HepG2 (cell line): ENCODE measurements around the gene PAXX. TPM values are rescaled to one million over a fixed set of nuclear protein-coding genes. Genes with fewer than 3 reads are reported as not detected.

ENCODE experiments used
- GABPA ChIP-seq, 2 experiments: IDR thresholded peaks; 2 replicates each; pipeline ENCODE4 v1.6.1; 2011 to 2016; ENCODE audit warnings: low read depth in 2 of 2, low read length in 1 of 2, missing biosample characterization in 1 of 2, missing genetic modification characterization in 1 of 2
- GMEB1 ChIP-seq: sonication (generic); formaldehyde crosslinking; IDR thresholded peaks from 2 replicates; pipeline ENCODE4 v1.5.1; 2020; ENCODE audit warnings: missing genetic modification reagents, mild to moderate bottlenecking, borderline replicate concordance
- HNF1B ChIP-seq: sonication (generic); formaldehyde crosslinking; IDR thresholded peaks from 2 replicates; pipeline ENCODE4 v1.5.1; 2020; ENCODE audit warnings: mild to moderate bottlenecking, moderate library complexity, missing genetic modification reagents
- MAX ChIP-seq: IDR thresholded peaks from 2 replicates; pipeline ENCODE4 v1.6.1; 2012; ENCODE audit warnings: inconsistent platforms
- MAZ ChIP-seq, 2 experiments: sonication (generic) in 1 of 2; formaldehyde crosslinking in 1 of 2; IDR thresholded peaks; 2 replicates each; pipeline versions ENCODE4 v1.5.0 to v1.6.1; 2012 to 2020; ENCODE audit warnings: low read depth in 2 of 2, mild to moderate bottlenecking in 2 of 2, borderline replicate concordance in 1 of 2, improper control_type of control experiment in 1 of 2, low read length in 1 of 2, missing genetic modification reagents in 1 of 2, moderate library complexity in 1 of 2
- MYC ChIP-seq: sonication (generic); formaldehyde crosslinking; IDR thresholded peaks from 2 replicates; pipeline ENCODE4 v1.9.0; 2021; ENCODE audit warnings: missing genetic modification reagents, borderline replicate concordance
- PPARG ChIP-seq: conservative IDR thresholded peaks from 2 replicates; pipeline ENCODE4 v1.6.1; 2016; ENCODE audit warnings: missing biosample characterization, missing genetic modification reagents
- SALL2 ChIP-seq: sonication (generic); formaldehyde crosslinking; IDR thresholded peaks from 2 replicates; pipeline ENCODE4 v1.8.1; 2023; ENCODE audit warnings: mild to moderate bottlenecking, missing genetic modification reagents, inconsistent platforms
- ZC3H13 ChIP-seq: sonication (generic); formaldehyde crosslinking; IDR thresholded peaks from 2 replicates; pipeline ENCODE4 v1.8.1; 2023; ENCODE audit warnings: mild to moderate bottlenecking, missing genetic modification reagents, moderate library complexity
- ZFX ChIP-seq: sonication (generic); formaldehyde crosslinking; IDR thresholded peaks from 2 replicates; pipeline ENCODE4 v1.4.0; 2020; ENCODE audit warnings: mild to moderate bottlenecking, low read depth, missing genetic modification reagents, moderate library complexity
- ZNF317 ChIP-seq: sonication (generic); formaldehyde crosslinking; IDR thresholded peaks from 2 replicates; pipeline ENCODE4 v1.5.0; 2020; ENCODE audit warnings: mild to moderate bottlenecking, missing genetic modification reagents
- ZNF33B ChIP-seq: sonication (generic); formaldehyde crosslinking; IDR thresholded peaks from 2 replicates; pipeline ENCODE4 v1.5.1; 2020; ENCODE audit warnings: mild to moderate bottlenecking, missing genetic modification reagents
- ZNF407 ChIP-seq: sonication (generic); formaldehyde crosslinking; IDR thresholded peaks from one replicate; pipeline ENCODE4 v1.5.1; 2020; ENCODE audit warnings: mild to moderate bottlenecking, missing genetic modification reagents; ENCODE audit errors: not compliant biosample characterization
- ZNF501 ChIP-seq: sonication (generic); formaldehyde crosslinking; IDR thresholded peaks from 2 replicates; pipeline ENCODE4 v1.5.1; 2020; ENCODE audit warnings: mild to moderate bottlenecking, moderate library complexity, missing genetic modification reagents
- ZNF879 ChIP-seq: sonication (generic); formaldehyde crosslinking; IDR thresholded peaks from 2 replicates; pipeline ENCODE4 v1.8.1; 2023; ENCODE audit warnings: missing genetic modification reagents
- polyA plus RNA-seq, 8 experiments: library from polyadenylated mRNA; depleted of rRNA in 3 of 8; stranded (reverse) in 7 of 8; unstranded in 1 of 8; fragments of >200 nt; fragmentation: Illumina TruSeq in 4 of 8; extraction: Trizol in 4 of 8; gene quantifications; 2 replicates each; pipeline versions ENCODE4 v1.2.1 to v1.2.3, GENCODE V29; 2011 to 2016; ENCODE audit warnings: low read depth in 4 of 8, missing spikeins in 1 of 8, mixed read lengths in 1 of 8; ENCODE audit not compliant: insufficient read depth in 1 of 8
- total RNA-seq, 5 experiments: library from RNA; depleted of rRNA; stranded (reverse); fragments of >200 nt; fragmentation: Illumina TruSeq; extraction: Trizol; gene quantifications; 2 replicates each; pipeline ENCODE4 v1.2.3, GENCODE V29; 2016; ENCODE audit warnings: low read depth in 1 of 5

The PAXX gene
- total and polyA plus RNA-seq, 2 of the 13 experiments (the other 11 are each of a cell fraction or from before 2014, with no cell fraction given): 14.0 to 31.9 TPM

GRCh38 chr9:136991993-136992818, at the start of gene PAXX (continued):
- TF ChIP-seq HNF1B (CRISPR knock-in tag) (no peak), ZNF501 (CRISPR knock-in tag) (0 out of 2 replicates have a peak, but pooled peaks have one; percentile 51), MAZ (IDR thresholded peaks at IDR 0.05; ENCODE audit: borderline replicate concordance, low read depth, low read length) (no peak), MAZ (CRISPR knock-in tag; IDR thresholded peaks at IDR 0.05; ENCODE audit: low read depth) (peak; percentile 29; the same call in 1 of the 2 replicates), ZNF33B (CRISPR knock-in tag) (peak; percentile 80; the same call in 1 of the 2 replicates), ZNF317 (peak; percentile 46; the same call in 1 of the 2 replicates), ZNF879 (peak; percentile 73; the same call in 1 of the 2 replicates), ZNF407 (CRISPR knock-in tag) (peak; percentile 84), PPARG (CRISPR knock-in tag) (no peak), GABPA (IDR thresholded peaks at IDR 0.05; ENCODE audit: low read depth, low read length) (peak; percentile 38), GABPA (CRISPR knock-in tag; IDR thresholded peaks at IDR 0.05; ENCODE audit: low read depth) (no peak; the same call in 1 of the 2 replicates), GMEB1 (CRISPR knock-in tag) (peak; percentile 42; the same call in 1 of the 2 replicates), ZC3H13 (CRISPR knock-in tag) (peak; percentile 61; the same call in 1 of the 2 replicates), SALL2 (CRISPR knock-in tag) (peak; percentile 45; the same call in 1 of the 2 replicates), MAX (peak; percentile 86), ZFX (CRISPR knock-in tag) (peak; percentile 62), MYC (peak; percentile 51)
